LoVo (cell line): ENCODE results near the gene LGI4.
"Not testable (repeated sequence)": the region's sequence is repeated elsewhere in the genome, so short reads cannot be mapped to it uniquely, and the experiment has no call there.

Experiments
- DNase-seq: peaks from one replicate; pipeline ENCODE4 v3.0.0-alpha.2; 2016; ENCODE audit warnings: low spot score

The LGI4 gene

DNA sequence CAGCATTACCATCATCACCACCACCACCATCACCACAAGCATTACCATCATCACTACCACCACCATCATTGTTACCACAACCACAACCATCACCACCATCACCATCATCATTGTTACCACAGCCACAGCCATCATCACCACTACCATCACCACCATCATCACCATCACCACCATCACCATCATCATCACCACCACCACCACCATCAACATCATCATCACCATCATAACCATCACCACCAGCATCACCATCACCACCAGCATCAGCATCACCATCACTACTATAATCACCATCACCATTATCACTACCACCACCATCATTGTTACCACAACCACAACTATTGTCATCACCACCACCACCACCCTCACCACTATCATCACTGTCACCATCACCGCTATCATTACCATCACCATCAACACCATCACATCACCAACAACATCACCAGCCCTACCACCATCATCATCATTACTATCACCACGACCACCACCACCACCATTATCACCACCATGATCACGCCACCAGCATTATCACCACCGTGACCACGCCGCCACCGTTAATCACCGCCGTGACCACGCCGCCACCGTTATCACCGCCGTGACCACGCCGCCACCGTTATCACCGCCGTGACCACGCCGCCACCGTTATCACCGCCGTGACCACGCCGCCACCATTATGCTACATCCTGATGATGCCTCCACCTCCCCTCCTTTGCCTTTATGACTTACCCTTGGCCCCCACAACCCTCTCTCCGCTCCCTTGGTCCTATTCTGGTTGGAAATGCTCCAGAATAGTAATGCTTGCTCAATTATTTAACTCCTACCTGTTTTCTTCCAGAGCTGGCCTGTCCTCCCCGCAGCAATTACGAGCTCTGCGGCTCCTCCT, 29.2 kb downstream of the LGI4 start:
- no peak for DNase-seq

DNA sequence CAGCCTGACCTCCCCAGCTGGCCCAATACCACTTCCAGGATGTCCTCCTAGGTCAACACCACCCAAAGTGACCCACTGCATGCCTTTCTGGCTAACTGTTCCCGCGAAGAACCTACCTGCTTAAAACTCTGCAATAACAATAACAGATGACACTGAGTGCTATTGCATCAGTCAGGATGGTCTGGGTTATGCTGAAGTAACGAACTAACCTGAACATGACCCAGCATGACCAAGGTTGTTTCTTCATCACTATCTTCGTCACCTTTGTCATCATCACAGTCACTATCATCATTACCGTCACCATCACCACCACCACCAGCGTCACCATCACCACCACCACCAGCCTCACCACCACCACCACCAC, 29.8 kb downstream of the LGI4 start:
- DNase-seq, result no peak

- no peak for DNase-seq
These were observed 30.5 kb downstream of the LGI4 start for GRCh38 chr19:35104361-35104760.

DNA sequence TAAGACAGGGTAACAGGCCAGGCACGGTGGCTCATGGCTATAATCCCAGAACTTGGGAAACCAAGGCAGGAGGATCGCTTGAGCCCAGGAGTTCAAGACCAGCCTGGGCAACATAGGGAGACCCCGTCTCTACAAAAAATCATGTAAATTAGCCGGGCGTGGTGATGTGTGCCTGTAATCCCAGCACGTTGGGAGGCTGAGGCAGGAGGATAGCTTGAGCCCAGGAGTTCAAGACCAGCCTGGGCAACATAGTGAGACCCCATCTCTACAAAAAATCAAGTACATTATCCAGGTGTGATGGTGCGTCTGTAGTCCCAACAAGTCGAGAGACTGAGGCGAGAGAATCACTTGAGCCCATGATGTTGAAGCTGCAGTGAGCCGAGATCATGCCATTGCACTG, 31.2 kb downstream of the LGI4 start:
- DNase-seq, result not testable (repeated sequence)

- not testable (repeated sequence) for DNase-seq
These were observed 32.9 kb downstream of the LGI4 start for GRCh38 chr19:35101949-35102348.

DNA sequence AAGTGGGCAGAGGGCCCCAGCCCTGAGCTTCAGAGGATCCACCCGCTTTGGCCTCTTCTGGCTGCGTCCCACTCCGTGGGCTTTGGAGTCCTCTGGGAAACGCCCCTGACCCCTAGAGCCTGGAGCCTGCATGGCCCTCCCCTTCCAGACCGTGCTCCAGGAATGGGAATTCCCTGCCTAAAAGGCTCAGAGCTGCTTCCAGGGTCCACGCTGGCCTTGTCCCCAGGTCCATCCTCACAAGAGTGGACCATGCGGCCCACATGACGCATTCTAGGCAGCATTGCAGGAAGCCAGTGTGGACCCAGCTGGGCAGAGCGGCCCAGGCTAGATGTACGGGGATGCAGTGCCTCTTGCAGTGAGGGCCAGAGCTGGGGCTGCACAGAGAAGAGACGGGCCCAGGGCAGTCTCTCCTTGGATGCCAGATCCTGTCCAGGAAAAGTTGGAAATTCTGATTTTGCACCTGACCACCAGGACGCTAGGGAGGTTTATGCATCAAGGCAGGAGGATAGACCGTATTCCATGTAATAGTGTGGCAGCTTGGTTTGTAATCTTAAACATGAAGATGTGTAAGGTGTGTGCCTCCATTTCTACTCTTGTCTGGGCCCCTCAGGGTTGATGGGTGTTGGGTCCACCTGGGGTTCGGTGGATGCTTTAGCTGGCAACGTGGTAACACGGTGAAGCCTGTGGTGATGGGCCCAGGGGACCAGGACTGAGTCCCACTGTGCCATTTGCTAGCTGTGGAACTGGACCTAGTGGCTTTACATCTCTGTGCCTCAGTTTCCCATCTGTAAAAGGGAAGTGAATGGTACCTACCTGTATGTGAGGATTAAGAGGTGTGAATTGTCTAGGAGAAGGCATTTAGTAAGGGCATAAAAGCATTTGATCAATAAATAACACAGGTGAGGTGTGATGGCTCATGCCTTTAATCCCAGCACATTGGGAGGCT, 34.0 kb downstream of the LGI4 start:
- DNase-seq, result no peak

- no peak for DNase-seq
These were observed 35.0 kb downstream of the LGI4 start for GRCh38 chr19:35099897-35100275.

GRCh38 chr19:35099155-35099896, 35.5 kb downstream of the LGI4 start:
- no peak for DNase-seq

GRCh38 chr19:35098413-35099049, 36.3 kb downstream of the LGI4 start:
- no peak for DNase-seq

GRCh38 chr19:35095667-35096368, 39.0 kb downstream of the LGI4 start:
- DNase-seq, result no peak

DNA sequence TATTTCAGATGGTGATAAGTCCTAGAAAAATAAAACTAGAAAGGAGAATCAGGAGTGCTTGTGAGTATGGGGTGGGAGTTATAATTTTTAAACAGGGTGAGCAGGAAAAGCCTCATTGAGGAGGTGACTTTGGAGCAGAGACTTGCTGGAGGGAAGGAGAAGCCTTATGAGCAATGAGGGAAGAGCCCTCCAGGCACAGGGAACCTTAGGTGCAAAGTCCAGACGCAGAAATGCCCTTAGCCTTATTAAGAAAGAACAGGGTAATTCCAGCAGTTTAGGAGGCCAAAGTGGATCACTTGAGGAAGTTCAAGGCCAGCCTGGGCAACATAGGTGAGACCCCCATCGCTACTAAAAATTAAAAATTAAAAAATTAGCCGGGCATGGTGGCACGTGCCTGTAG, 40.2 kb downstream of the LGI4 start:
- DNase-seq, result no peak

- no peak for DNase-seq
These were observed 40.8 kb downstream of the LGI4 start for GRCh38 chr19:35093941-35094647.

- DNase-seq, result no peak
These were observed 41.4 kb downstream of the LGI4 start for GRCh38 chr19:35093430-35093829.

- DNase-seq, result peak; percentile 44
These were observed 44.2 kb downstream of the LGI4 start for GRCh38 chr19:35090506-35091214.

- DNase-seq, result no peak
These were observed 44.7 kb downstream of the LGI4 start for GRCh38 chr19:35090160-35090505.

DNA sequence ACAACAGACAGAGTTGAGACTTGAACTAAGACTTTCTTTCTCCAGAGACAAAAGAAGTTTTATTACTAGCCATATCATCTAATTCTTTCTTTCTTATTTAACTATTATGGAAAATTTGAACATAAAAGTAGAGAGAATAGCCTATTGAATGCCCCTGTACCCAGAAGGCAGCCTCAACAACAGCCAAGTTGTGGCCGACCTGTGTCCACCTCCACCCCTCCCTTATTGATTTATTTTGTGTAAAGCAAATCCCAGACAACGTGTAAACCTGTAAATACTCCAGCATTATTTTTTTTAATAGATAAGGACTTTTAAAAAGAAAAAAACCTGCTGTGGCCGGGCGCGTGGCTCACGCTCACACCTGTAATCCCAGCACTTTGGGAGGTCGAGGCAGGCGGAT, 45.3 kb downstream of the LGI4 start:
- no peak for DNase-seq

DNA sequence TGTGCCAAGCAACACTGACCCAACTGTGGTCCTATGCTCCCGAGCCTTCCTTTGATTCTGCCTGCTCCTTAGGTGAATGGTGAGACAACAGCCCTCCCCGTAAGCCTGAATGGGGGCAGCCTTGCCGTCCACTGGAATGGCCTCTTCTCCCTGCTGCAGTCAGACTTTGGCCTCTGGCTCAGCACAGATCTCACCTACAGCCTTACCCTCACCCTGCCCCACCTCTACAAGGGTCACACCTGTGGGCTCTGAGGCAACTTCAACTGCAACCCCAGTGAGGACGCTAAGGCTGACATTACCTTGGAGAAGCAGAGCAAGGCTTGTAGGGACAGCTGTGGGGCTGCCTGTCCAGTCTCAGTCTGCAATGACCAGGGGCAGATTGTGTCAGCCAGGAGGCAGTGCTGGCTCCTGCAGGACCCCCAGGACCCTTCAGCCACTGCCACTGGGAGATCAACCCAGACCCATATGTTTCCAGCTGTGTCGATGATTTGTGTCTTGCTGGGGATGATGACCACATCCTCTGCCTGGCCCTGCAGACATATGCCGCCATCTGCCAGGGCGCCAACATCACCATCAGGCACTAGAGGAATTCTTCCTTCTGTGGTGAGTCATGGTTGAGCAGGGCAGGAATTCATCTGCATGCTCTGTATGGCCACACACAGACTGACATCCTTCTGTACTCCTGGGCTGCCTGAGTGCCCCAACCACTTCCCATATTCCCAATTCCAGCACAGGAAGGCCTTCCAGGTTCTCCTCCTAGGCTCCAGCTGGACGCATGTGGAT, 46.5 kb downstream of the LGI4 start:
- peak; percentile 12 for DNase-seq

DNA sequence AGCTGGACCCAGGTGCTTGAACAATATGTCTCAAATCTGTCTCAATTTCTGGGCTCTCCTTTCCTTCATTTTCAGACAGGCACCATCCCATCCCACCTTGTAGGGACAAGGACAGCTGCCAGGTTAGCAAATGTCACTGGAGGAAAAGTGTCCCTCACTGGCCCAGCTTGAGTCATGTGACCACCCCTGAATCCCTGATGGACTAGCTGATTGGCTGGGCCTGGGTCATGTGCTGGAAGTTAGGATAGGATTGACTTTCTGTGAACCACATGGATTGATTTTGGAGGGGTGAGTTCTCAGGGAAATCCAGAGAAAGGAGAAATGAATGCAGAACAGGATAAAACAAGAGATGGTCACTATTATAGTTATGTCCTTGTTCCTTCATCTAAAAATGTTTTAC, 47.5 kb downstream of the LGI4 start:
- DNase-seq, result no peak

DNA sequence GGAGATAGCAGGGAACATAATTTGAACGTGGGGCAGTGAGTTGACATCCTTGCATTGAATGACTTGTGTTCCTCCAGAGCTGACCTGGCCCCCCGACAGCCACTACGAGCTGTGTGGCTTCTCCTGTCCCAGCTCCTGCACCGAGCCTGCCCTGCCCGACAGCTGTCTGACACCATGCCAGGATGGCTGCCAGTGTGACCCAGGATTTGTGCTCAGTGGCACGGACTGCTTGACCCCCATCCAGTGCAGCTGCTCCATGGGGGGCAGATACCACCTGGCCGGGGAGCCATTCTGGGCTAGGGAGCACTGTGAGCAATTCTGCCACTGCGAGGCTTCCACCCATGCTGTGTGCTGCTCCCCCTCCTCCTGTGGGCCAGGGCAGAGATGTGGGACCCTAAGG, 48.4 kb downstream of the LGI4 start:
- DNase-seq, result no peak
